GM20000 (cell line): ENCODE results near the gene ZNF732.
"Not testable (repeated sequence)": the region's sequence is repeated elsewhere in the genome, so short reads cannot be mapped to it uniquely, and the experiment has no call there.

Source experiments
- DNase-seq: peaks from one replicate; pipeline ENCODE4 v3.0.0; 2012; ENCODE audit warnings: low spot score
- CTCF ChIP-seq: IDR thresholded peaks from 2 replicates; pipeline ENCODE4 v1.5.1; 2012; ENCODE audit warnings: mild to moderate bottlenecking, control low read depth; ENCODE audit errors: extremely low read depth, missing control alignments

The ZNF732 gene

DNA sequence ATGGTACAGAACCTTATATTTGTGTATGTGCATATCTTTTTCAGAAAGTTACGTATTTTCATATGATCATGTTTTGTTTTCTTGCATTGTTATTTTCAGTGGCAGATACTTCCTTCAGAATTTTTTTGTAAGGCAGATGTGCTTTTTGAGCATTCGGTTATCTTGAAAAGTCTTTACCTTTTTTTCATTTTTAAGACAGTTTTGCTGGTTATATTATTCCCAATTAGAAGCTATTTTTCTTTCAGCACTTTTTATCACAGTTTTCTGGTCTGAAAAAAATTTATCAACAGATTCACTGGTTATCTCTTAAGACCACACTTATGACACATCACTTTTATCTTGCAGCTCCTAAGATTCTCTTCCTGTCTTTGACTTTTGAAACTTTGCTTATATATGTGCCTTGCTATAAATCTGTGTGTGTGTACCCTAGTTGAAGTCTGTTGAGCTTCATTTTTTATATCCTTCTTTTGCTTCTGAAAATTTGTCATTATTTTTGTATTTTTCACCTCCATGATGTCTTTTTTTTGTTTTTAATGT is 53.1 kb downstream of the ZNF732 start:
- no peak for TF ChIP-seq CTCF

DNA sequence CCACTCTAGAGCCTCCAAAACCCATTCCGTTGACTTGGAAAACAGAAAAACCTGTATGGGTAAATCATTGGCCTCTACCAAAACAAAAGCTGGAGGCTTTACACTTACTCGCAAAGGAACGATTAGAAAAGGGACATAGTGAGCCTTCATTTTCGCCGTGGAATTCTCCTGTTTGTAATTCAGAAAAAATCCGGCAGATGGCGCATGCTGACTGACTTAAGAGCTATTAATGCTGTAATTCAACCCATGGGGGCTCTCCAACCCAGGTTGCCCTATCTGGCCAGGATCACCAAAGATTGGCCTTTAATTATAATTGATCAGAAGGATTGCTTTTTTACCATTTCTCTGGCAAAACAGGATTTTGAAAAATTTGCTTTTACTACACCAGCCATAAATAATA is 60.8 kb downstream of the ZNF732 start:
- peak; percentile 26 for TF ChIP-seq CTCF
- peak; percentile 17 for DNase-seq

More for the DNA sequence above, 53.1 kb downstream of the ZNF732 start:
- no peak for DNase-seq

DNA sequence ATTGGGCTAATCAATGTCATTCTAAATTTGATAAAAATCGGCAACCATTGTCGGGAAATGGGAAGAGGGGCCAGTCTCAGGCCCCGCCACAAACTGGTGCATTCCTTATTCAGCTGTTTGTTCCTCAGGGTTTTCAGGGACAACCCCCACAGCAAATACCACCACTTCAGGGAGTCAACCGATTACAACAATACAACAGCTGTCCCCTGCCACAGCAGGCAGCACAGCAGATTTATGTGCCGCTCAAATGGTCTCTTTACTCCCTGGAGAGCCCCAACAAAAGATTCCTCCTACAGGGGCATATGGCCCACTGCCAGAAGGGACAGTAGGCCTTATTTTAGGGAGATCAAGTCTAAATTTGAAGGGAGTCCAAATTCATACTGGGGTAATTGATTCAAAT is 61.8 kb downstream of the ZNF732 start:
- TF ChIP-seq CTCF = no peak

GRCh38 chr4:242121-242848 is 63.0 kb downstream of the ZNF732 start:
- TF ChIP-seq CTCF = peak; percentile 63
- DNase-seq = peak; percentile 60

More for the DNA sequence above, 61.8 kb downstream of the ZNF732 start:
- no peak for DNase-seq

GRCh38 chr4:241411-241810 is 63.9 kb downstream of the ZNF732 start:
- DNase-seq = not testable (repeated sequence)

GRCh38 chr4:236028-236427 is 69.2 kb downstream of the ZNF732 start:
- TF ChIP-seq CTCF = no peak
- no peak for DNase-seq

DNA sequence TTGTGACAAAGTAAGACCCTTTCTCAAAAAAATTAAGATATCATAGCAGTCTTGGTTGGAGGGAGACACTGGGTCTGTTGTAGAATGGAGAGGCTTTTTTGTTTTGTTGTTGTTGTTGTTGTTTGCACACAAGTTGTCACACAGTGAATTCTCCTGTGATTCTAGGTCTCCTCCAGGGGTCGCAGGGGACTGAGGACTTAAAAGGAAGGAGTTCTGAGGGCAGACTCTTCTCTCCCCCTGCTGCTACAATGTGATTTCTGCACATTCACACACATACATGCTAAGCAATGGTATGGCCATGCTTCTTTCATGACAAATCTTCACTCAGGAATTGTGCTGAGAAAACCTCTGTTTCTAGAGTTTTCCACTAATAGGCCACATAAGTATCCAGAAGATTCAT is 71.1 kb downstream of the ZNF732 start:
- no peak for TF ChIP-seq CTCF
- DNase-seq = no peak

- DNase-seq = no peak
- TF ChIP-seq CTCF = no peak
Measured at GRCh38 chr4:223913-224497, 81.3 kb downstream of the ZNF732 start.
